K562 (cell line): ENCODE data around the gene MEAF6. TPM values are rescaled to one million over a fixed set of nuclear protein-coding genes. Genes with fewer than 3 reads are reported as not detected.

Experiments
- CHCHD3 ChIP-seq: fragments of 250-450 bp; sonication (Bioruptor Pico); IDR thresholded peaks from 2 replicates; pipeline ENCODE4 v2.1.2; 2022; ENCODE audit warnings: mild to moderate bottlenecking
- CHD1 ChIP-seq: fragments of 200-600 bp; sonication (generic); IDR thresholded peaks from one replicate; pipeline ENCODE4 v1.6.1; 2012; ENCODE audit warnings: mild to moderate bottlenecking, moderate library complexity, low read length, inconsistent platforms
- CREB1 ChIP-seq, 2 experiments: sonication (generic) in 1 of 2; formaldehyde crosslinking in 1 of 2; IDR thresholded peaks; 2 replicates each; pipeline versions ENCODE4 v1.6.1 to v1.8.0; 2012 to 2022; ENCODE audit warnings: inconsistent platforms in 1 of 2, mild to moderate bottlenecking in 1 of 2, missing genetic modification reagents in 1 of 2, moderate library complexity in 1 of 2
- CTBP1 ChIP-seq: fragments of 450-650 bp; IDR thresholded peaks from 2 replicates; pipeline ENCODE4 v1.6.1; 2016; ENCODE audit warnings: borderline replicate concordance
- DACH1 ChIP-seq: fragments of 450-650 bp; IDR thresholded peaks from 2 replicates; pipeline ENCODE4 v1.6.1; 2018; ENCODE audit not compliant: partially characterized antibody
- EP400 ChIP-seq: fragments of 450-650 bp; IDR thresholded peaks from 2 replicates; pipeline ENCODE4 v1.6.1; 2017; ENCODE audit warnings: antibody characterized with exemption, mild to moderate bottlenecking, moderate library complexity
- ETS2 ChIP-seq: IDR thresholded peaks from 2 replicates; pipeline ENCODE4 v1.6.1; 2016; ENCODE audit warnings: borderline replicate concordance, missing genetic modification characterization, mild to moderate bottlenecking, moderate library complexity, missing compliant biosample characterization; ENCODE audit not compliant: poor library complexity, severe bottlenecking
- FOXK2 ChIP-seq, 2 experiments: fragments of 450-650 bp; IDR thresholded peaks in 1 of 2; conservative IDR thresholded peaks in 1 of 2; 2 replicates each; pipeline ENCODE4 v1.6.1; 2016; ENCODE audit warnings: low read depth in 2 of 2, mild to moderate bottlenecking in 1 of 2
- HDAC1 ChIP-seq, 2 experiments: fragments of 450-650 bp; IDR thresholded peaks; 2 replicates each; pipeline ENCODE4 v1.6.1; 2016 to 2017; ENCODE audit warnings: inconsistent platforms in 1 of 2, mild to moderate bottlenecking in 1 of 2, moderate library complexity in 1 of 2
- MAZ ChIP-seq, 2 experiments: fragments of 450-650 bp in 1 of 2; sonication (generic) in 1 of 2; formaldehyde crosslinking; IDR thresholded peaks in 1 of 2; conservative IDR thresholded peaks in 1 of 2; 2 replicates each; pipeline versions ENCODE4 v1.4.0 to v1.5.0; 2020; ENCODE audit warnings: mild to moderate bottlenecking in 1 of 2, missing genetic modification reagents in 1 of 2
- MLX ChIP-seq, 2 experiments: fragments of 450-650 bp in 1 of 2; sonication (generic) in 1 of 2; formaldehyde crosslinking; conservative IDR thresholded peaks; 2 replicates each; pipeline versions ENCODE4 v1.4.0 to v1.8.1; 2020 to 2022; ENCODE audit warnings: mild to moderate bottlenecking in 1 of 2, missing genetic modification reagents in 1 of 2
- POU5F1 ChIP-seq: fragments of 150-350 bp; IDR thresholded peaks from 2 replicates; pipeline ENCODE4 v1.6.1; 2014; ENCODE audit warnings: borderline replicate concordance, low read length, low read depth, mild to moderate bottlenecking; ENCODE audit not compliant: partially characterized antibody
- RAD21 ChIP-seq, 2 experiments: fragments of 250-450 bp in 1 of 2; fragments of 450-650 bp in 1 of 2; sonication (Bioruptor Pico) in 1 of 2; formaldehyde crosslinking in 1 of 2; IDR thresholded peaks in 1 of 2; conservative IDR thresholded peaks in 1 of 2; 2 replicates each; pipeline versions ENCODE4 v1.4.0 to v1.8.0; 2020 to 2022; ENCODE audit warnings: mild to moderate bottlenecking in 2 of 2, moderate library complexity in 1 of 2
- RB1 ChIP-seq: fragments of 450-650 bp; IDR thresholded peaks from 2 replicates; pipeline ENCODE4 v1.6.1; 2017; ENCODE audit warnings: low read depth, mild to moderate bottlenecking
- RBM14 ChIP-seq: fragments of 200-400 bp; formaldehyde crosslinking; IDR thresholded peaks from 2 replicates; pipeline ENCODE4 v1.6.1; 2018; ENCODE audit warnings: low read depth, mild to moderate bottlenecking, low read length, moderate library complexity, borderline replicate concordance; ENCODE audit not compliant: insufficient read depth
- RNF2 ChIP-seq: sonication (generic); IDR thresholded peaks from 2 replicates; pipeline ENCODE4 v1.6.1; 2016
- SAFB2 ChIP-seq: fragments of 200-400 bp; formaldehyde crosslinking; IDR thresholded peaks from 2 replicates; pipeline ENCODE4 v1.6.1; 2018; ENCODE audit warnings: borderline replicate concordance, low read length, low read depth, moderate library complexity; ENCODE audit not compliant: severe bottlenecking
- SIRT6 ChIP-seq: IDR thresholded peaks from one replicate; pipeline ENCODE4 v1.6.1; 2012; ENCODE audit warnings: low read depth, mild to moderate bottlenecking, control low read depth, inconsistent platforms, low read length, moderate library complexity
- SLC30A9 ChIP-seq: fragments of 250-450 bp; sonication (Bioruptor Pico); IDR thresholded peaks from 2 replicates; pipeline ENCODE4 v1.8.0; 2022; ENCODE audit warnings: mild to moderate bottlenecking, moderate library complexity
- SMAD1 ChIP-seq: fragments of 150-350 bp; IDR thresholded peaks from 2 replicates; pipeline ENCODE4 v1.6.1; 2014; ENCODE audit warnings: low read length, low read depth; ENCODE audit not compliant: partially characterized antibody
- SMARCA5 ChIP-seq: fragments of 450-650 bp; IDR thresholded peaks from 2 replicates; pipeline ENCODE4 v1.6.1; 2016
- SP2 ChIP-seq: IDR thresholded peaks from 2 replicates; pipeline ENCODE4 v1.6.1; 2011; ENCODE audit warnings: mild to moderate bottlenecking, low read depth, low read length, moderate library complexity; ENCODE audit not compliant: poor library complexity, severe bottlenecking; ENCODE audit errors: extremely low read depth
- TBP ChIP-seq: optimal IDR thresholded peaks from 2 replicates; pipeline ENCODE3; 2011; ENCODE audit warnings: low read depth, low read length, improper control_type of control experiment
- ZNF212 ChIP-seq: fragments of 450-650 bp; formaldehyde crosslinking; IDR thresholded peaks from 2 replicates; pipeline ENCODE4 v1.4.0; 2020; ENCODE audit warnings: mild to moderate bottlenecking
- ZNF24 ChIP-seq: fragments of 450-650 bp; IDR thresholded peaks from 2 replicates; pipeline ENCODE4 v1.6.1; 2016
- ZNF551 ChIP-seq: fragments of 250-450 bp; sonication (Bioruptor Pico); IDR thresholded peaks from 2 replicates; pipeline ENCODE4 v1.5.0; 2021; ENCODE audit warnings: mild to moderate bottlenecking, moderate library complexity
- ZNF583 ChIP-seq: fragments of 250-450 bp; sonication (Bioruptor Pico); IDR thresholded peaks from 2 replicates; pipeline ENCODE4 v1.4.0; 2020
- ZNF586 ChIP-seq: fragments of 450-650 bp; formaldehyde crosslinking; conservative IDR thresholded peaks from 2 replicates; pipeline ENCODE4 v1.4.0; 2020; ENCODE audit warnings: mild to moderate bottlenecking, moderate library complexity
- ZNF764 ChIP-seq: fragments of 250-450 bp; sonication (Bioruptor Pico); IDR thresholded peaks from 2 replicates; pipeline ENCODE4 v1.4.0; 2020; ENCODE audit warnings: low read depth, mild to moderate bottlenecking, moderate library complexity
- ZNF785 ChIP-seq: fragments of 250-450 bp; sonication (Bioruptor Pico); IDR thresholded peaks from 2 replicates; pipeline ENCODE4 v1.4.0; 2020; ENCODE audit warnings: mild to moderate bottlenecking
- polyA plus RNA-seq, 8 experiments: library from polyadenylated mRNA; depleted of rRNA in 4 of 8; stranded (reverse) in 5 of 8; unstranded in 3 of 8; fragments of >200 nt; fragmentation: Nextera tagmentation in 2 of 8; fragmentation: Illumina TruSeq in 1 of 8; extraction: Ambion mirVana in 2 of 8; extraction: Trizol in 1 of 8; gene quantifications; 2 replicates each; pipeline versions ENCODE4 v1.2.1 to v1.2.3, GENCODE V29; 2011 to 2014; ENCODE audit warnings: inconsistent platforms in 1 of 8, missing spikeins in 1 of 8
- total RNA-seq, 7 experiments: library from RNA; depleted of rRNA in 6 of 7; stranded (reverse); fragments of >200 nt in 6 of 7; fragmentation: Illumina TruSeq in 2 of 7; extraction: Trizol in 2 of 7; gene quantifications; 2 replicates each; pipeline versions ENCODE4 v1.2.1 to v1.2.3, GENCODE V29; 2011 to 2021; ENCODE audit warnings: low replicate concordance in 1 of 7

MEAF6 gene
- total and polyA plus RNA-seq, 9 of the 15 experiments (the other 6 are each of a cell fraction or from before 2014, with no cell fraction given) = 55.0 to 151 (median 92.3) TPM

GRCh38 chr1:37479255-37480124 lies 35.1 kb downstream of the MEAF6 start (continued):
- TF ChIP-seq RBM14 (no peak), ZNF551 (CRISPR knock-in tag) (no peak), SMAD1 (peak; percentile 69), MLX (CRISPR knock-in tag; conservative IDR thresholded peaks at IDR 0.05) (0 out of 4 replicates have a peak, but pooled peaks of 1 of the 2 experiments have one; percentile 15), ETS2 (no peak), CHD1 (no peak), ZNF24 (no peak), FOXK2 (conservative IDR thresholded peaks at IDR 0.05 in 1 of 2, IDR thresholded peaks at IDR 0.05 in 1 of 2; ENCODE audit: low read depth in 2 of 2) (peak; percentile 98 to 99), EP400 (peak; percentile 92), ZNF586 (no peak), CREB1 (IDR thresholded peaks at IDR 0.05) (peak; percentile 45; the same call in 1 of the 2 replicates), CREB1 (CRISPR knock-in tag; IDR thresholded peaks at IDR 0.05) (no peak), DACH1 (no peak), SLC30A9 (CRISPR knock-in tag) (no peak), RNF2 (peak; percentile 73), TBP (peak; percentile 55), ZNF785 (CRISPR knock-in tag) (no peak), POU5F1 (no peak), RB1 (peak; percentile 46; the same call in 1 of the 2 replicates), MAZ (CRISPR knock-in tag; conservative IDR thresholded peaks at IDR 0.05 in 1 of 2, IDR thresholded peaks at IDR 0.05 in 1 of 2) (peak; percentile 93 to 99), CHCHD3 (CRISPR knock-in tag) (no peak), SAFB2 (no peak), ZNF583 (CRISPR knock-in tag) (no peak), SP2 (no peak), RAD21 (CRISPR knock-in tag; conservative IDR thresholded peaks at IDR 0.05 in 1 of 2, IDR thresholded peaks at IDR 0.05 in 1 of 2) (no peak), CTBP1 (peak; percentile 85; the same call in 1 of the 2 replicates), SIRT6 (no peak), SMARCA5 (no peak), HDAC1 (IDR thresholded peaks at IDR 0.05) (peak in 1 of 2 experiments; percentile 81; a peak in 2 of 4 replicates), ZNF764 (CRISPR knock-in tag) (no peak), ZNF212 (CRISPR knock-in tag) (0 out of 2 replicates have a peak, but pooled peaks have one; percentile 42)
